HG02970 (cell line): ENCODE data around the gene MYG1.
"Not testable (repeated sequence)": the region's sequence is repeated elsewhere in the genome, so short reads cannot be mapped to it uniquely, and the experiment has no call there.

Source experiments
- ATAC-seq: cut with Tn5 transposase; IDR thresholded peaks from one replicate; pipeline ENCODE4 v1.9.1; 2021; ENCODE audit warnings: mild to moderate bottlenecking, moderate library complexity, moderate number of reproducible peaks; ENCODE audit not compliant: unreplicated experiment, low FRiP score

MYG1 gene

GRCh38 chr12:53279888-53280498 lies 19.5 kb upstream of the MYG1 start:
- no peak for ATAC-seq

- no peak for ATAC-seq
These were observed 13.0 kb upstream of the MYG1 start for GRCh38 chr12:53286448-53286847.

- ATAC-seq, result no peak
These were observed 11.7 kb upstream of the MYG1 start for GRCh38 chr12:53287741-53288216.

DNA sequence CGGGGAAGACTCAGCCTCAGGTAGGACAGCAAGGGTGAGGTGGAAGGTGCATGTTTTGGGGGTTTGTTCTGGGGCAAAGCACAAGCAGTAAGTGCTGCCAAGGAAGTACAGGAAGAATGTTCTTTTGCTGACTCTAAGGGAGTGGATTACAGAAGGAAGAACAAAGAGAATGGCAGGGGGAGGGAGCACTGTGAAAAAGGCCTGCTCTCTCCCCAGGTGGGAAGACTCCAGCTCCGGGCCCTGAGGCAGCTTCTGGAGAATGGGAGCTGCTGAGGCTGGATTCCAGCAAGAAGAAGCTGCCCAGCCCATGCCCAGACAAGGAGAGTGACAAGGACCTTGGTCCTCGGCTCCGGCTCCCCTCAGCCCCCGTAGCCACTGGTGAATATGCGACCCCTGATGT lies 11.2 kb upstream of the MYG1 start:
- ATAC-seq, result no peak

- no peak for ATAC-seq
These were observed 9.6 kb upstream of the MYG1 start for GRCh38 chr12:53289891-53290290.

DNA sequence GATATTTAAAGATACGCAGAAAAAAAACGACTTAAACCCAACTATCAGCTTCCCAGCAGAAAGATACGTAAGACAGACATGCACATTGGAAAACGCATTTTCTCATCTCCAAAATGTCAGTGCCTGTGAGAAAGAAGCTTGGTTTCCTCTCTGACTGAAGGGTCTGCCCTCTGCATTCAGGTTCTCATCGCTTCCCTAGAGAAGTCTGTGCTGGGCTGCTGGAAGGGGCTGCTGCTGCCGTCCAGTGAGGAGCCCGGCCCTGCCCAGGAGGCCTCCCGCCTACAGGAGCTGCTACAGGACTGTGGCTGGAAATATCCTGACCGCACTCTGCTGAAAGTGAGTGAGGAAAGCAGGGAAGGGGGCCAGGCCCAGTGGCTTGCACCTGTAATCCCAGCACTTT lies 8.8 kb upstream of the MYG1 start:
- no peak for ATAC-seq

DNA sequence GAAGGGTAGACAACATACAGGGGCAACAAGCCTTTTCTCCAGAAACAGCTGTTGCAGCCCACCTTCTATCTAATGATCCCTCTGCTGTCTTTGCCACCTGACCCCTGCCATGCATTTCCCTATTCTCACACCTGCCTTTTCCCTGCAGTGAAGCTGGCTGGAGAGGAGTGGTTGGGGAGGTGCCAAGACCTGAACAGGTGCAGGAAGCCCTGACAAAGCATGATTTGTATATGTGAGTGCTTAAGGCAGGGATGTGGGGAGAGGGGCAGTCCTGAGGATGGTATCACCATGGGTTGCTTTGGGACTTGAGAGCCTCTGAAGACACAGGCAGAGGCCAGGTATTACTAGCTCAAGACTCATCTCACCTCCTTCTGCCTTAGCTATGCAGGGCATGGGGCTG lies 7.1 kb upstream of the MYG1 start:
- ATAC-seq, result no peak

DNA sequence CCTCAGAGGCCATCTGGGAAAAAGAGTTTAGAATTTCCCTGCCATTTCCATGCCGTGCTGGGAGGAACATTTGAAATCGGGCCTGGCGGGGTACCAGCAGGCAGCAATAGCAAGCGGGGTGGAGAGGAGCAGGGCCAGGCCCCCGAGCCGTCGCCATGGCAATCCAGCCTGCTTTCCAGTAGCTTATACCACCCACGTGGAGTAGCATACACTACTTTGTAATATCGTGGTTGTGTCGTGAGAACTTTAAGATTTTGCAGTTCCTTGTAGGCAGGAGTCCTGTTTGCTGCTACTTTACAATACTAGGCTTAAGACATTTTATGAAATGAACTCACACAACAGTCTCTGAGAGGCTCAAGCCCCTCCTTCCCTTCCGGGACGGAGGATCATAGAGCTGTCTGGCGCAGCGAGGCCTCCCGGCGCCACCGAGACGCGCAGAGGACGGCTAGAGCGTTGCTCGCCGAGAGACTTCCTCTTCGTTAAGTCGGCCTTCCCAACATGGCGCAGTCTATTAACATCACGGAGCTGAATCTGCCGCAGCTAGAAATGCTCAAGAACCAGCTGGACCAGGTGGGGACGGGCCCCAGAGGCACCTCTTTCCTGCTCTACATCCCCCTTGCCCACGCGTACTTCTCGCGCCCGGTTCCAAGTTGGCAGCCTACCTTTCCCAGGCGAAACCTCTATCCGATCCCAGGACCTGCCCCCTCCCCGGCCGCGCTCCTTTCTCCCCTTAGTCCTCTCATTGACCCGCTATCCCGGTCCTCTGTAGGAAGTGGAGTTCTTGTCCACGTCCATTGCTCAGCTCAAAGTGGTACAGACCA lies 4.2 kb upstream of the MYG1 start, which contains the start of gene PFDN5:
TSS of gene PFDN5 (plus strand) at position 473 of the 821 bp plus-strand sequence. CDS start at position 499, 26 bp downstream.
- peak; percentile 73 for ATAC-seq

- no peak for ATAC-seq
These were observed 3.6 kb upstream of the MYG1 start for GRCh38 chr12:53295891-53296219.

DNA sequence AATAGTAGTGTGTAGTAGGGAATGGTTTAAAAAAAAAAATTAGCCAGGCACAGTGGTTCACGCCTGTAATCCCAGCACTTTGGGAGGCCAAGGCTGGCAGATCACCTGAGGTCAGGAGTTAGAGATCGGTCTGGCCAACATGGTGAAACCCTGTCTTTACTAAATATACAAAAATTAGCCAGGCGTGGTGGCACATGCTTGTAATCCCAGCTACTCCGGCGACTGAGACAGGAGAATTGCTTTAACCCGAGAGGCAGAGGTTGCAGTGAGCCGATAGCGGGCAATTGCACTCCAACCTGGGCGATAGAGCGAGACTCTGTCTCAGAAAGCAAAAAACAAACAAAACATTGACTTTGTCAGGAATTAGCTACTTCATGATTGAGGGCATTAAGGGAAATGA lies 2.4 kb upstream of the MYG1 start:
- ATAC-seq, result not testable (repeated sequence)

DNA sequence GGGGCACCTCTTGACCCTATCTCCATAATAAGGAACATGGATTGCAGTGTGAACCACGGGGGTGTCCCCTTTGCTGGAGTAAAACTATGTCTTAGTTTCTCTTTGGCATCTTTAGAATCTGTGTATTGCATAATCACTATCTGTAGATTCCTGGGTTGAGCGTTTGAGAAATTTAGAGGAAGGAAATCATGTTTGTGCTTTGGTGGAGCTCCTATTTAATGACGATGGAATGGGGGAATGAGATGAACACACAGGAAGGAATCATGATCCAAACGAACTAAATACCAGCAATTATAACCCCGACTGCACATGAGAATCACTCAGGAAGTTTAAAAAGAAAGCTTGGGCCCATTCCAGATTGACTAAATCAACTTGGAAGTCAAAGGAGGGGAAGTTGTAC lies 1.3 kb upstream of the MYG1 start:
- no peak for ATAC-seq

- no peak for ATAC-seq
These were observed 418 bp upstream of the MYG1 start for GRCh38 chr12:53299101-53299453.

DNA sequence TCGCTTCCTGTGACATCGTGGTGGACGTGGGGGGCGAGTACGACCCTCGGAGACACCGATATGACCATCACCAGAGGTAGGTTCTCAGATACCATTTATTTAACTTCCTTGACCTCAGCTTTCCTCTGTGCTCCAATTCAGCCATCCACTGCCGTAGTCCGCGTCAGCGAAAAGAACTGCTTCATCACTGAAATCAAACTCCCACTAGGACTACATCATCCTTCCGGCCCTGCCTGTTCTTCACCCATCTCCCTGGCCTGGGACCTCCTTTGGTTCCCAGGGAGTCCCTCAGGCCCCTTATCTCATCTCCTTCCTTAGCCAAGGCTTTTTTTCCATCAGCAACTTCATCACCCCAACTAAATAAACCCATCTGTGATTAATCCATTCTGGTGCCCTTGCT lies 692 bp downstream of the MYG1 start:
- ATAC-seq, result no peak

DNA sequence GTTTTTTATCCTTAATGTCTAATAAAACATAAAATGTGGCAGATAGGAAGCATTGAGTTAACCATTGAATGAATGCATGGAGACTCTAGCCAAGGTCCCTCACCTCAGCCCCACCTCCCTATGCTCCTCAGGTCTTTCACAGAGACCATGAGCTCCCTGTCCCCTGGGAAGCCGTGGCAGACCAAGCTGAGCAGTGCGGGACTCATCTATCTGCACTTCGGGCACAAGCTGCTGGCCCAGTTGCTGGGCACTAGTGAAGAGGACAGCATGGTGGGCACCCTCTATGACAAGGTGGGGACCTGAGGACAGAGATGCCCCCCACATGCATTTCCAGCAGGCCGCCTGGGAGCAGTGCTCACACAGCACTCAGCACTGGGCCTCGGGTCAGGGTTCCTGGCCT lies 3.4 kb downstream of the MYG1 start:
- no peak for ATAC-seq

- no peak for ATAC-seq
These were observed 7.3 kb downstream of the MYG1 start for GRCh38 chr12:53306826-53307225.

DNA sequence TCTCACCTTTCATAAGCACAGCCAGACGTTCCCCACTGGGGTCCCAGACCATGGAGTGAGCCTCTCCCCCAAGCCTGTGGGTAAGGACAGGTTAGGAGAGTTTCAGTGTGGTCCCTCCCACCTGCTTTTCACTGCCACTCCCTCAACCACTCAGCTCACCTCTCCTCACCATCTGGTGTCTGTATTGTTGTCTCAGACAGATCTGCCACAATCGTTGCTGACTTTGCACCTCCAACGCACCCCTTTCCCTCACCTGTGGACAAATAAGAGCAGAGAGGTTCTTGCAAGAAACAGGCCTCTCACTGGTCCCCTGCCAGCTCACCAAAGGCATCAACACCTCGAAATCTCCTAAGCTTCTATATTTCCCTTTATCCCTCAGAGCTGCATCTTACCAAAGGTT lies 8.8 kb downstream of the MYG1 start:
- ATAC-seq, result no peak

- ATAC-seq, result no peak
These were observed 14.5 kb downstream of the MYG1 start for GRCh38 chr12:53313996-53314395.

GRCh38 chr12:53320352-53321195 lies 21.1 kb downstream of the MYG1 start:
- no peak for ATAC-seq

- no peak for ATAC-seq
These were observed 24.8 kb downstream of the MYG1 start for GRCh38 chr12:53324113-53324778.

DNA sequence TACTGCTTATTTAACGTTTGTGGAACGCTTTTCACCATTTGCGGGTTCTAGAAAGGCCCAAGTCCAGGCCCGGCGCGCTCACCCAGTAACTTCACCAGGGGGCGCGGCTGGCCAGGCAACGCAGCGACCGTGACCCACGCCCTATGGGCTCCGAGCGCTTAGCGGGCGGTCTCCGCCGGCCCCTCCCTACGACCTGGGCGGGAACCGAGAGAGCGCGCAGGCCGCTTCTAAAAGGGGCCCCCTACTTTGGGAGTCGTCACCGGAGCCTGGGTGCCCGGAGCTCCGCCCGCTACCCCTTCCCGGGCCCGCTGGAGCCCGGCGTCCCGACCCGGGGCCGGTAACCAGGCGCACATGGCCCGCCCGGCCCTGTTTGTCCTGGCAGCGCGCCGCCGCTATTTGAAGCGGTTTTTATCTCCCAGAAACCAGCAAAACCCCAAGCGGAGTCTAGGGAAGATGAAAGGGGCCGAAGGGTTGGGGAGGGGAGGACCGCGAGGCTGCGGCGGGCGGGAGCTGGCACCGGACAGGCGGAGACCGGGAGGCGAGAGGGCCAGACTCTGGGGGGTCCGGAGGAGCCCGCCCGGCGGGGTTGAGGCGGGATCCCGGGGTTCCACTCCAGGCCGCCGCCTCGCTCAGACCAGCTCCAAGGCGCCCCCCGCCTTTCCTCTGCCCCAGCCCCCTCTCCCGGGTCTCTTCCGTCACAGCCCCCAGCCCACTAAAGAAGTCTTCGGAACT lies 25.4 kb downstream of the MYG1 start:
- ATAC-seq, result no peak
